Endothelial cell of umbilical vein (primary cell): ENCODE data around the gene DPH2. TPM values are rescaled to one million over a fixed set of nuclear protein-coding genes. Genes with fewer than 3 reads are reported as not detected.

Source experiments
- BruUV-seq: library from RNA; stranded (reverse); fragments of 400-500 nt; replicated peaks from 2 replicates; lab custom pipeline; 2021; lab: Mats Ljungman, UMichigan
- CTCF ChIA-PET: fragments of 300-600, 350-600 bp; sonication (Branson Sonifier 250); formaldehyde crosslinking; loops from one replicate; lab custom pipeline; 2021; ENCODE audit warnings: antibody characterized with exemption, inconsistent platforms; lab: Charles Lee
- POLR2A ChIA-PET: fragments of 300-600, 350-600 bp; sonication (Branson Sonifier 250); formaldehyde crosslinking; loops from one replicate; lab custom pipeline; 2021; ENCODE audit warnings: antibody characterized with exemption, inconsistent platforms; lab: Charles Lee
- DNase-seq: peaks from one replicate; pipeline ENCODE4 v3.0.0-alpha.2; 2011; ENCODE audit warnings: low read depth, low spot score
- FAIRE-seq: peaks from 2 replicates; lab custom pipeline; 2011; peaks lifted over from hg19 to GRCh38; lab: Jason Lieb, UNC
- H2AFZ ChIP-seq: 2 replicates; pipeline ENCODE4 v1.6.0; 2012; ENCODE audit warnings: low read depth, low read length, control low read depth, inconsistent platforms
- H3K27ac ChIP-seq: 2 replicates; pipeline ENCODE4 v1.5.1; 2011; ENCODE audit warnings: low read depth, mild to moderate bottlenecking, control low read depth, low read length, moderate library complexity; ENCODE audit not compliant: insufficient read depth
- H3K27me3 ChIP-seq, 2 experiments: 2 replicates each; pipeline versions ENCODE4 v1.6.0 to v1.6.1; 2011; ENCODE audit warnings: low read length in 2 of 2, mixed read lengths in 1 of 2; ENCODE audit not compliant: control insufficient read depth in 2 of 2, insufficient read depth in 2 of 2
- H3K36me3 ChIP-seq, 2 experiments: 2 replicates in 1 of 2; 3 replicates in 1 of 2; pipeline ENCODE4 v1.5.1; 2011; ENCODE audit warnings: low read length in 2 of 2, mild to moderate bottlenecking in 1 of 2, moderate library complexity in 1 of 2; ENCODE audit not compliant: control insufficient read depth in 2 of 2, insufficient read depth in 2 of 2; ENCODE audit errors: extremely low read depth in 1 of 2
- H3K4me1 ChIP-seq: 3 replicates; pipeline ENCODE4 v1.5.1; 2011; ENCODE audit warnings: mild to moderate bottlenecking, low read length; ENCODE audit not compliant: control insufficient read depth, insufficient read depth; ENCODE audit errors: extremely low read depth
- H3K4me2 ChIP-seq: 2 replicates; pipeline ENCODE4 v1.6.1; 2011; ENCODE audit warnings: low read length, control low read depth, mixed read lengths; ENCODE audit not compliant: insufficient read depth
- H3K4me3 ChIP-seq, 3 experiments: fragments of 200-600 bp in 1 of 3; sonication (generic), shearing (Covaris generic) in 1 of 3; replicated peaks in 1 of 3; 2 replicates each; pipeline ENCODE4 v1.5.1; 2011 to 2016; ENCODE audit warnings: control low read depth in 3 of 3, low read length in 3 of 3, mild to moderate bottlenecking in 2 of 3, inconsistent platforms in 1 of 3, low read depth in 1 of 3, moderate library complexity in 1 of 3; ENCODE audit not compliant: insufficient read depth in 1 of 3
- H3K79me2 ChIP-seq: 2 replicates; pipeline ENCODE4 v1.6.0; 2012; ENCODE audit warnings: low read length, inconsistent platforms; ENCODE audit not compliant: control insufficient read depth, insufficient read depth
- H3K9ac ChIP-seq: replicated peaks from 2 replicates; pipeline ENCODE3; 2011; ENCODE audit warnings: low read length, control low read depth; ENCODE audit not compliant: insufficient read depth; ENCODE audit errors: extremely low read depth
- H3K9me1 ChIP-seq: replicated peaks from 3 replicates; pipeline ENCODE4 v1.6.0; 2011; ENCODE audit warnings: mild to moderate bottlenecking, low read length; ENCODE audit not compliant: control insufficient read depth, insufficient read depth; ENCODE audit errors: extremely low read depth
- H3K9me3 ChIP-seq: replicated peaks from 2 replicates; pipeline ENCODE4 v1.5.1; 2012; ENCODE audit warnings: low read length, inconsistent platforms; ENCODE audit not compliant: control insufficient read depth, insufficient read depth
- H4K20me1 ChIP-seq: replicated peaks from 2 replicates; pipeline ENCODE3; 2011; ENCODE audit warnings: mild to moderate bottlenecking, low read length; ENCODE audit not compliant: control insufficient read depth, insufficient read depth; ENCODE audit errors: extremely low read depth
- CTCF ChIP-seq, 2 donors: IDR thresholded peaks; 1 replicate in 1 of 2; 2 replicates in 1 of 2; pipeline ENCODE4 v1.5.1; 2011; ENCODE audit warnings: low read length in 2 of 2, mild to moderate bottlenecking in 2 of 2, moderate library complexity in 2 of 2, control low read depth in 1 of 2, inconsistent platforms in 1 of 2, low read depth in 1 of 2; ENCODE audit not compliant: insufficient read depth in 1 of 2; ENCODE audit errors: extremely low read depth in 1 of 2
- EZH2 ChIP-seq: IDR thresholded peaks from 2 replicates; pipeline ENCODE4 v1.6.1; 2012; ENCODE audit warnings: borderline replicate concordance, low read depth, mild to moderate bottlenecking, moderate library complexity, low read length, inconsistent platforms; ENCODE audit not compliant: severe bottlenecking
- FOS ChIP-seq: IDR thresholded peaks from 2 replicates; pipeline ENCODE4 v1.6.1; 2011; ENCODE audit warnings: mild to moderate bottlenecking, low read length, moderate library complexity, borderline replicate concordance; ENCODE audit not compliant: insufficient read depth
- GATA2 ChIP-seq: IDR thresholded peaks from 2 replicates; pipeline ENCODE4 v1.7.0; 2011; ENCODE audit warnings: low read depth, mild to moderate bottlenecking, moderate library complexity, mixed read lengths, low read length; ENCODE audit not compliant: insufficient read length, insufficient read depth
- JUN ChIP-seq: IDR thresholded peaks from 2 replicates; pipeline ENCODE4 v1.6.1; 2011; ENCODE audit warnings: borderline replicate concordance, low read depth; ENCODE audit not compliant: insufficient read length, insufficient read depth
- MAX ChIP-seq: IDR thresholded peaks from 2 replicates; pipeline ENCODE4 v1.6.1; 2011; ENCODE audit not compliant: insufficient read depth, insufficient read length
- MYC ChIP-seq: IDR thresholded peaks from one replicate; pipeline ENCODE4 v1.6.1; 2011; ENCODE audit warnings: mild to moderate bottlenecking, low read depth, low read length
- POLR2A ChIP-seq: IDR thresholded peaks from 2 replicates; pipeline ENCODE4 v1.6.1; 2012; ENCODE audit warnings: low read depth, mild to moderate bottlenecking, control low read depth, low read length
- POLR2AphosphoS5 ChIP-seq: IDR thresholded peaks from 2 replicates; pipeline ENCODE4 v1.6.1; 2012; ENCODE audit warnings: low read depth, mild to moderate bottlenecking, control low read depth, low read length, moderate library complexity; ENCODE audit not compliant: insufficient read depth
- dilution Hi-C: fragments of 300-500 bp; cut with MboI; formaldehyde crosslinking; loops from one replicate; pipeline ENCODE4 v1.15.0; 2019; ENCODE audit warnings: low sequenced_read_pairs; ENCODE audit not compliant: extremely low pct_ligation_motif_present
- intact Hi-C: fragments of 100-400 bp; cut with micrococcal nuclease; formaldehyde crosslinking; loops from one replicate; pipeline ENCODE4 v1.10.0; 2022
- polyA plus RNA-seq, 4 experiments: library from polyadenylated mRNA; depleted of rRNA in 3 of 4; stranded (reverse) in 3 of 4; unstranded in 1 of 4; fragments of >200 nt; gene quantifications; 2 replicates each; pipeline versions ENCODE4 v1.2.1 to v1.2.3, GENCODE V29; 2011 to 2012; ENCODE audit warnings: missing spikeins in 1 of 4
- total RNA-seq: library from RNA; stranded (reverse); gene quantifications from 2 replicates; pipeline ENCODE4 v1.2.3, GENCODE V29; 2021

The DPH2 gene
- total and polyA plus RNA-seq, 2 donors (not counting 3 experiments of a cell fraction or from before 2014, with no cell fraction given) = 28.1 to 59.1 TPM

- no peak for DNase-seq
- Histone ChIP-seq H2AFZ (no peak overlapping the region), H3K9ac (no peak overlapping the region), H3K9me3 (no peaks in the 10 kb centered on the region), H3K4me2 (no peak overlapping the region), H3K27ac (no peak overlapping the region), H3K36me3 (peaks cover 5 to 28% of the 10 kb centered on the region in 2 experiments), H3K9me1 (no peaks in the 10 kb centered on the region), H4K20me1 (no peaks in the 10 kb centered on the region), H3K79me2 (no peaks in the 10 kb centered on the region), H3K27me3 (no peaks in the 10 kb centered on the region), H3K4me3 (no peak overlapping the region), H3K4me1 (no peaks in the 10 kb centered on the region)
- intact Hi-C loops (no loop called here), dilution Hi-C loops (no loop called here)
- FAIRE-seq = no peak
- CTCF ChIA-PET = interaction anchor here (0.8 to 1.6 kb wide), 2 partner anchors 192 to 193 kb away, joined by 3 to 5 read pairs; no protein-coding TSS in a partner anchor
- POLR2A ChIA-PET = no interaction called here
- TF ChIP-seq GATA2 (no peak), MAX (no peak), FOS (no peak), EZH2 (no peak), MYC (no peak), POLR2AphosphoS5 (no peak), CTCF (IDR thresholded peaks at IDR 0.05; ENCODE audit: extremely low read depth in 1 of 2, insufficient read depth in 1 of 2, low read depth in 1 of 2, low read length in 2 of 2) (no peak), JUN (no peak), POLR2A (no peak)
- BruUV-seq = no TSS peak
Measured at GRCh38 chr1:43956234-43956633, 13.6 kb upstream of the DPH2 start.
